Peyer's patch (tissue), 4 donors: ENCODE data around the gene FAM20C.

Experiments
- POLR2A ChIP-seq, 2 donors: fragments of 450-650 bp; IDR thresholded peaks; one replicate each; pipeline ENCODE4 v1.5.1; 2017; ENCODE audit warnings: antibody characterized with exemption in 2 of 2, mild to moderate bottlenecking in 2 of 2, moderate library complexity in 2 of 2
- TF ChIP-seq, protein P1 (sequence below), 6 experiments: fragments of 450-650 bp in 4 of 6; fragments of 200-600 bp in 2 of 6; sonication (generic) in 1 of 6; IDR thresholded peaks; one replicate each; pipeline ENCODE4 v1.5.1; 2017 to 2019; ENCODE audit warnings: antibody characterized with exemption in 6 of 6, mild to moderate bottlenecking in 3 of 6, moderate library complexity in 1 of 6

DNA sequence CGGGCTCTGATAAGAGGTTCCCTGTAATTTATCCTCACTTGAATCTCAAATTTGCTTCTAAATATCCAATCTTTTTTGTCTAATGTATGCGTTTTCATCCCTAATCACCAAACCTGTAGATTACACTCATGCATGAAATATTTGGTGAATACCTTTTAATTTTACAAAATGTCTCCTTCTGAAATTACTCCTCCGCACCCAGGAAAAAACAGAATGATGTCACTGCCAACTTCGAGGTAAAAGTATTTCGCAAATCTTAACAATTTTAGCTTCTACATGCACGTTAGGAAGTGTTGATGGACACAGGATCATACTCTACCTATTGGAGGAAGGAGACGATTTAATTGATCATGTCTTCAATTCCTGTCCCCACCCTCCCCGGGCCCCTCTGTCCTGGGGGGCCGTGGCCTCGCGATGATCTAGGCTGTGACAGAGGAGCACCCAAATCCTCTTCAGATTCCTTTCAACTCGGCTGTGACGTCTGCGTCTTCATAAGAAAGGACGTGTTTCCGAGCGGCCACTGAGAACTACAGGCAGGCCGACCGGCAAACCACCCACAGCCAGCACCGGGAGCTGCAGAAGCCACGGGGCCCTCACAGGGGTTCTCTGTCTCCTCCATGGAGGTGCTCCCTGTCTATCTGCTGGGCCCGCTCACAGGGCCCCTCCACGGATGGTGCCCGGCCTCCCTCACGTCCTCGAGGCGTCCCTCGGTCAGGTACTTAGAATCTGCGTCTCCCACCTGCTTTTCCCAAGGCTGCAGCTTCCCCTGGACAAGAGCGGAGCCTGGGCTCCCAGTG lies 8.7 kb upstream of the FAM20C start:
- TF ChIP-seq, protein P1, sequence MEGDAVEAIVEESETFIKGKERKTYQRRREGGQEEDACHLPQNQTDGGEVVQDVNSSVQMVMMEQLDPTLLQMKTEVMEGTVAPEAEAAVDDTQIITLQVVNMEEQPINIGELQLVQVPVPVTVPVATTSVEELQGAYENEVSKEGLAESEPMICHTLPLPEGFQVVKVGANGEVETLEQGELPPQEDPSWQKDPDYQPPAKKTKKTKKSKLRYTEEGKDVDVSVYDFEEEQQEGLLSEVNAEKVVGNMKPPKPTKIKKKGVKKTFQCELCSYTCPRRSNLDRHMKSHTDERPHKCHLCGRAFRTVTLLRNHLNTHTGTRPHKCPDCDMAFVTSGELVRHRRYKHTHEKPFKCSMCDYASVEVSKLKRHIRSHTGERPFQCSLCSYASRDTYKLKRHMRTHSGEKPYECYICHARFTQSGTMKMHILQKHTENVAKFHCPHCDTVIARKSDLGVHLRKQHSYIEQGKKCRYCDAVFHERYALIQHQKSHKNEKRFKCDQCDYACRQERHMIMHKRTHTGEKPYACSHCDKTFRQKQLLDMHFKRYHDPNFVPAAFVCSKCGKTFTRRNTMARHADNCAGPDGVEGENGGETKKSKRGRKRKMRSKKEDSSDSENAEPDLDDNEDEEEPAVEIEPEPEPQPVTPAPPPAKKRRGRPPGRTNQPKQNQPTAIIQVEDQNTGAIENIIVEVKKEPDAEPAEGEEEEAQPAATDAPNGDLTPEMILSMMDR (IDR thresholded peaks at IDR 0.05): no peak
- TF ChIP-seq POLR2A (IDR thresholded peaks at IDR 0.05): no peak
